HEK293T (cell line): ENCODE data around the gene NSF.

ENCODE experiments used
- BHLHE40 ChIP-seq: fragments of 450-650 bp; IDR thresholded peaks from 2 replicates; pipeline ENCODE4 v1.6.1; 2016; ENCODE audit warnings: mild to moderate bottlenecking, moderate library complexity, borderline replicate concordance
- CTBP1 ChIP-seq: fragments of 450-650 bp; IDR thresholded peaks from 2 replicates; pipeline ENCODE4 v1.6.1; 2016; ENCODE audit warnings: borderline replicate concordance
- ELF4 ChIP-seq: fragments of 450-650 bp; IDR thresholded peaks from 2 replicates; pipeline ENCODE4 v1.6.1; 2017; ENCODE audit warnings: antibody characterized with exemption
- HDGF ChIP-seq: fragments of 450-650 bp; IDR thresholded peaks from 2 replicates; pipeline ENCODE4 v1.6.1; 2017; ENCODE audit warnings: antibody characterized with exemption, borderline replicate concordance
- LEF1 ChIP-seq: fragments of 450-650 bp; IDR thresholded peaks from 2 replicates; pipeline ENCODE4 v1.6.1; 2017; ENCODE audit warnings: mild to moderate bottlenecking, borderline replicate concordance
- PKNOX1 ChIP-seq: fragments of 450-650 bp; IDR thresholded peaks from 2 replicates; pipeline ENCODE4 v1.6.1; 2016
- SP1 ChIP-seq: fragments of 450-650 bp; IDR thresholded peaks from 2 replicates; pipeline ENCODE4 v1.6.1; 2017

GRCh38 chr17:46756861-46757260 lies 166.4 kb downstream of the NSF start:
- TF ChIP-seq CTBP1 (no peak), HDGF (no peak), SP1 (no peak), LEF1 (no peak), PKNOX1 (no peak), ELF4 (no peak), BHLHE40 (no peak)
